ENCODE data around the gene CAPN9. TPM values are rescaled to one million over a fixed set of nuclear protein-coding genes. Genes with fewer than 3 reads are reported as not detected.

Gene CAPN9
- total RNA-seq, 1 experiment from 2014 or later, result not detected

DNA sequence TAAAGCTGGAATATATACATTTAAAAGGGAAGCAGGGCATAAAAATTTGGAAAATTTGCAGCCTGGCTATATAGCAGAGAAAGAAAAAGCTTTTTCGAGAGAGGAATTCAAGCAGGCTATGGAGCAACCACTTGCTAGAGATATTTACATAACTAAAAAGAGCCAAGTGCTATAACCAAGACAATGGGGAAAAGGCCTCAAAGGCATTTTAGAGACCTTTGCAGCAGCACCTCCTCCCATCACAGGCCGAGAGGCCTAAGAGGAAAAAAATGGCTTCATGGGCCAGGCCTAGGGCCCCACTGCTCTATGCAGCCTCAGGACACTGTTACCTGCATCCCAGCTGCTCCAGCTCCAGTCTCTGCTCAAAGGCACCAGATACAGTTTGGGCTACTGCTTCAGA, 37.0 kb downstream of the CAPN9 start:
- no peaks in the 10 kb centered on the region for H3K9me3 ChIP-seq (ENCODE audit: low read length)
- no peak overlapping the region for H2AFZ ChIP-seq (ENCODE audit: low read length)
- ChIA-PET CTCF (no interaction called here), POLR2A (ENCODE audit: unreplicated experiment) (no interaction called here)
- no peak overlapping the region for H3K4me3 ChIP-seq (ENCODE audit: low read length)
- H3K27ac ChIP-seq (ENCODE audit: low read length), result no peak overlapping the region
- no peaks in the 10 kb centered on the region for H4K20me1 ChIP-seq (ENCODE audit: low read length)
- ATAC-seq, result no peak
- no peaks in the 10 kb centered on the region for H3K79me2 ChIP-seq (ENCODE audit: low read length)
- intact Hi-C loops (cut with micrococcal nuclease), result no loop called here
- no peaks in the 10 kb centered on the region for H3K36me3 ChIP-seq (ENCODE audit: low read depth, low read length)
- DNase-seq, result no peak
- H3F3A ChIP-seq (ENCODE audit: low read length, unreplicated experiment), result no peaks in the 10 kb centered on the region
- BruUV-seq (replicated peaks), result no TSS peak
- TF ChIP-seq EZH2 (IDR thresholded peaks at IDR 0.05; ENCODE audit: low read length, unreplicated experiment), result no peak
- TF ChIP-seq, protein P1, sequence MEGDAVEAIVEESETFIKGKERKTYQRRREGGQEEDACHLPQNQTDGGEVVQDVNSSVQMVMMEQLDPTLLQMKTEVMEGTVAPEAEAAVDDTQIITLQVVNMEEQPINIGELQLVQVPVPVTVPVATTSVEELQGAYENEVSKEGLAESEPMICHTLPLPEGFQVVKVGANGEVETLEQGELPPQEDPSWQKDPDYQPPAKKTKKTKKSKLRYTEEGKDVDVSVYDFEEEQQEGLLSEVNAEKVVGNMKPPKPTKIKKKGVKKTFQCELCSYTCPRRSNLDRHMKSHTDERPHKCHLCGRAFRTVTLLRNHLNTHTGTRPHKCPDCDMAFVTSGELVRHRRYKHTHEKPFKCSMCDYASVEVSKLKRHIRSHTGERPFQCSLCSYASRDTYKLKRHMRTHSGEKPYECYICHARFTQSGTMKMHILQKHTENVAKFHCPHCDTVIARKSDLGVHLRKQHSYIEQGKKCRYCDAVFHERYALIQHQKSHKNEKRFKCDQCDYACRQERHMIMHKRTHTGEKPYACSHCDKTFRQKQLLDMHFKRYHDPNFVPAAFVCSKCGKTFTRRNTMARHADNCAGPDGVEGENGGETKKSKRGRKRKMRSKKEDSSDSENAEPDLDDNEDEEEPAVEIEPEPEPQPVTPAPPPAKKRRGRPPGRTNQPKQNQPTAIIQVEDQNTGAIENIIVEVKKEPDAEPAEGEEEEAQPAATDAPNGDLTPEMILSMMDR (conservative IDR thresholded peaks at IDR 0.05; ENCODE audit: low read depth, low read length), result no peak
- no peak for TF ChIP-seq EZH2phosphoT487 (IDR thresholded peaks at IDR 0.05; ENCODE audit: borderline replicate concordance, low read length)
- peaks cover 19% of the 10 kb centered on the region; the same call in 1 of the 2 replicates for H3K27me3 ChIP-seq (ENCODE audit: low read length)
- no peaks in the 10 kb centered on the region for H3K4me1 ChIP-seq (ENCODE audit: insufficient read depth, low read length)
- H3K9ac ChIP-seq (ENCODE audit: low read length), result no peak overlapping the region
- H3K4me2 ChIP-seq (ENCODE audit: low read length), result no peak overlapping the region
- no peaks in the 10 kb centered on the region for H3K9me2 ChIP-seq (replicated peaks; ENCODE audit: low read length)

DNA sequence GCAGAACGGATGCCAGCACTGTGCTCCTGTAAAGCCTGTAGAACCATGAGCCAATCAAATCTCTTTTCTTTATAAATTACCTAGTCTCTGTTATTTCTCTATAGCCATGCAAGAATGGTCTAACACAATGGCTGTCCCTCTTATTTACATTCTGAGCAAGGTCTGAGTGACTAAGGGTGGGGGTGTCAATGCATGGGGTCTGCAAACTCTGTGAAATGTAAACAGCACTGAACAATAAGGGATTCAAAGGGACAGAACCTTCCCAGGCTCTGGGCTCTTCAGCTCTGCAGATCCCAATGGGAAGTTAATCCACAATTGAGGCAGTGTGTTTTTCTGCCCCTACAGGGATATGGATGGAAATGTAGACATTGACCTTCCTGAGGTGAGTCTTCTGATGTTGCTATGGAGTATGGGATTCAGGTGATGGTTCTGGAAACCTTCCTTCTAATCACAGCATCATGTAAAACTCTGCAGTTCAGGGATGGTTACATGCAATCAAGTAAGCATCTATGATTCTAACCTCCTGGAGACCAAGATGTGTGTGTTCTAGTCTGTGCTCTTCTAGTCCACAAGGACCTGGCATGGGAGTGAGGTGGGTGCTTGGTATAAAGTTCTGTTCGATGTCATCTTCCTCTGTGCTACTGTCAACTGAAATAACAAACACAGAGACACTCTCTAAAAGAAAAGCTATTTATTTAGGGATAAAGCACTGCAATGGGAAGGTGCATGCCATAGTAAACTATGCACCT, 38.6 kb downstream of the CAPN9 start:
- Histone ChIP-seq H3K9me3 (ENCODE audit: low read length) (no peaks in the 10 kb centered on the region), H3K27ac (ENCODE audit: low read length) (no peak overlapping the region), H3K4me3 (ENCODE audit: low read length) (no peak overlapping the region), H3K36me3 (ENCODE audit: low read depth, low read length) (no peaks in the 10 kb centered on the region), H3K9ac (ENCODE audit: low read length) (no peak overlapping the region), H3K79me2 (ENCODE audit: low read length) (no peaks in the 10 kb centered on the region), H3K4me1 (ENCODE audit: insufficient read depth, low read length) (no peaks in the 10 kb centered on the region), H4K20me1 (ENCODE audit: low read length) (no peaks in the 10 kb centered on the region), H3K9me2 (replicated peaks; ENCODE audit: low read length) (no peaks in the 10 kb centered on the region), H3K27me3 (ENCODE audit: low read length) (peaks cover 25% of the 10 kb centered on the region), H2AFZ (ENCODE audit: low read length) (no peak overlapping the region), H3K4me2 (ENCODE audit: low read length) (no peak overlapping the region), H3F3A (ENCODE audit: low read length, unreplicated experiment) (no peaks in the 10 kb centered on the region)
- intact Hi-C loops (cut with micrococcal nuclease), result no loop called here
- BruUV-seq (replicated peaks), result no TSS peak
- CTCF ChIA-PET, result no interaction called here
- POLR2A ChIA-PET (ENCODE audit: unreplicated experiment), result no interaction called here
- ATAC-seq (no peak), DNase-seq (no peak)
- TF ChIP-seq, protein P1 (conservative IDR thresholded peaks at IDR 0.05; ENCODE audit: low read depth, low read length), result no peak
- TF ChIP-seq EZH2 (IDR thresholded peaks at IDR 0.05; ENCODE audit: low read length, unreplicated experiment) (no peak), EZH2phosphoT487 (IDR thresholded peaks at IDR 0.05; ENCODE audit: borderline replicate concordance, low read length) (no peak)

DNA sequence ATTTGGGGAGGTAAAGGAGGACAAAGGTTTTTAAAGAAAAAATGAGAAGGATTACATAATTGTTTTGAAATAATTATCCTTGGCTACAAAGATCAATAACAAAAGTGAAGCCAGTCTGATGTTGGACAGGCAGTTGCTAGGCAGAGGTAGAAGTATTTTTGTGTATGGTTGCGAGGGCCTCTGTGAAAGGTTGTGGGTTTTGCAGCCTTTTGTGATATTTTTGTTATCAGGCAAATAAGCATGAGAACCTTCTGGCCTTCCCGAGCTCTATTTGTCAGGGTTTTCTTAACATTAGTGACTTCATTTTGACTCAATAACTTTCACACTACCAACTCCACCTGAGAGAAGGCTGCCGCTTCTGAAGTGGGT, 39.2 kb downstream of the CAPN9 start:
- Histone ChIP-seq H3F3A (ENCODE audit: low read length, unreplicated experiment) (no peaks in the 10 kb centered on the region), H3K9ac (ENCODE audit: low read length) (no peak overlapping the region), H3K27ac (ENCODE audit: low read length) (no peak overlapping the region), H3K9me2 (replicated peaks; ENCODE audit: low read length) (no peaks in the 10 kb centered on the region), H3K9me3 (ENCODE audit: low read length) (no peaks in the 10 kb centered on the region), H2AFZ (ENCODE audit: low read length) (no peak overlapping the region), H3K27me3 (ENCODE audit: low read length) (peaks cover 26% of the 10 kb centered on the region), H3K4me2 (ENCODE audit: low read length) (no peak overlapping the region), H4K20me1 (ENCODE audit: low read length) (no peaks in the 10 kb centered on the region), H3K4me3 (ENCODE audit: low read length) (no peak overlapping the region), H3K36me3 (ENCODE audit: low read depth, low read length) (no peaks in the 10 kb centered on the region), H3K4me1 (ENCODE audit: insufficient read depth, low read length) (no peaks in the 10 kb centered on the region), H3K79me2 (ENCODE audit: low read length) (no peaks in the 10 kb centered on the region)
- CTCF ChIA-PET, result no interaction called here
- TF ChIP-seq EZH2phosphoT487 (IDR thresholded peaks at IDR 0.05; ENCODE audit: borderline replicate concordance, low read length) (no peak), EZH2 (IDR thresholded peaks at IDR 0.05; ENCODE audit: low read length, unreplicated experiment) (no peak)
- TF ChIP-seq, protein P1 (conservative IDR thresholded peaks at IDR 0.05; ENCODE audit: low read depth, low read length), result no peak
- no peak for ATAC-seq
- no TSS peak for BruUV-seq (replicated peaks)
- intact Hi-C loops (cut with micrococcal nuclease), result no loop called here
- DNase-seq, result no peak
- POLR2A ChIA-PET (ENCODE audit: unreplicated experiment), result no interaction called here
